Left ventricle myocardium superior (tissue), 1 donor: ENCODE measurements around the gene DNAL1. TPM values are rescaled to one million over a fixed set of nuclear protein-coding genes. Genes with fewer than 3 reads are reported as not detected.
"Not testable (repeated sequence)": the region's sequence is repeated elsewhere in the genome, so short reads cannot be mapped to it uniquely, and the experiment has no call there.

ENCODE experiments used
- ATAC-seq: fragments of 200-7000 bp; cut with Tn5 transposase; one replicate; pipeline ENCODE4 v1.9.1; 2020; ENCODE audit warnings: mild to moderate bottlenecking, moderate library complexity
- DNase-seq: peaks from one replicate; pipeline ENCODE4 v3.0.0-alpha.2; 2020
- intact Hi-C: fragments of 100-400 bp; cut with micrococcal nuclease; formaldehyde crosslinking; loops from one replicate; pipeline ENCODE4 v1.11.0; 2022
- total RNA-seq: library from RNA; stranded (reverse); fragmentation: NEBNext Ultra II Directional; extraction: Animal tissue kit (Norgen Biotek cat#: 25700); gene quantifications from one replicate; pipeline ENCODE4 v1.2.1, GENCODE V29; 2021
- donor health status: DM: no; HTN: yes; CAD: no; lungs with severe emphysema.

The DNAL1 gene
- total RNA-seq, 1 donor from 2014 or later: 12.0 TPM

GRCh38 chr14:73686901-73687300 lies 42.1 kb downstream of the DNAL1 start:
- DNase-seq: no peak
- ATAC-seq: no peak
- intact Hi-C loops: no loop called here

- DNase-seq: no peak
- ATAC-seq: no peak
- intact Hi-C loops: no loop called here
Observed at GRCh38 chr14:73694083-73694482, 49.3 kb downstream of the DNAL1 start.

GRCh38 chr14:73695082-73695481 lies 50.3 kb downstream of the DNAL1 start:
- DNase-seq (no peak), ATAC-seq (no peak)
- intact Hi-C loops: no loop called here

- intact Hi-C loops: no loop called here
- DNase-seq (no peak), ATAC-seq (no peak)
Observed at GRCh38 chr14:73695997-73696396, 51.2 kb downstream of the DNAL1 start.

GRCh38 chr14:73696466-73697400 lies 51.9 kb downstream of the DNAL1 start:
- intact Hi-C loops: no loop called here
- ATAC-seq (peak; percentile 27), DNase-seq (no peak)

GRCh38 chr14:73700325-73700724 lies 55.5 kb downstream of the DNAL1 start:
- ATAC-seq: no peak
- no peak for DNase-seq

GRCh38 chr14:73708076-73708475 lies 63.3 kb downstream of the DNAL1 start:
- ATAC-seq, intact Hi-C loops, DNase-seq: not testable (repeated sequence)

More at GRCh38 chr14:73700325-73700724, 55.5 kb downstream of the DNAL1 start:
- intact Hi-C loops: no loop called here

GRCh38 chr14:73709904-73710469 lies 65.2 kb downstream of the DNAL1 start:
- no peak for DNase-seq
- ATAC-seq: no peak
- intact Hi-C loops: no loop called here

GRCh38 chr14:73710737-73711136 lies 66.0 kb downstream of the DNAL1 start:
- DNase-seq: no peak
- ATAC-seq: no peak
- intact Hi-C loops: no loop called here

GRCh38 chr14:73712071-73712506 lies 67.3 kb downstream of the DNAL1 start:
- intact Hi-C loops: no loop called here

GRCh38 chr14:73712540-73713180 lies 67.9 kb downstream of the DNAL1 start:
- intact Hi-C loops: no loop called here
- peak; percentile 9 for ATAC-seq

More at GRCh38 chr14:73712071-73712506, 67.3 kb downstream of the DNAL1 start:
- no peak for DNase-seq
- ATAC-seq: no peak

GRCh38 chr14:73713206-73713802 lies 68.5 kb downstream of the DNAL1 start:
- intact Hi-C loops: no loop called here
- ATAC-seq (no peak), DNase-seq (no peak)

More at GRCh38 chr14:73712540-73713180, 67.9 kb downstream of the DNAL1 start:
- DNase-seq: no peak

- DNase-seq (peak; percentile 93), ATAC-seq (peak; percentile 89)
- intact Hi-C loops: no loop called here
Observed at GRCh38 chr14:73713803-73714655, 69.2 kb downstream of the DNAL1 start, which contains the start of gene PNMA1. PNMA1 (minus strand) TSS chr14:73714384; CDS start chr14:73713639, 745 bp downstream.

- ATAC-seq (no peak), DNase-seq (no peak)
- intact Hi-C loops: no loop called here
Observed at GRCh38 chr14:73714656-73715081, 69.9 kb downstream of the DNAL1 start.

GRCh38 chr14:73715707-73716106 lies 70.9 kb downstream of the DNAL1 start:
- intact Hi-C loops: no loop called here
- DNase-seq (no peak), ATAC-seq (no peak)

GRCh38 chr14:73717266-73717665 lies 72.5 kb downstream of the DNAL1 start:
- ATAC-seq: no peak
- no peak for DNase-seq
- intact Hi-C loops: no loop called here

GRCh38 chr14:73717711-73718417 lies 73.1 kb downstream of the DNAL1 start:
- intact Hi-C loops: no loop called here
- DNase-seq (no peak), ATAC-seq (peak; percentile 9)
